Subcutaneous adipose tissue (tissue), 4 donors: ENCODE measurements around the gene AP4B1. TPM values are rescaled to one million over a fixed set of nuclear protein-coding genes. Genes with fewer than 3 reads are reported as not detected.

ENCODE experiments used
- CTCF ChIP-seq: fragments of 450-650 bp; IDR thresholded peaks from one replicate; pipeline ENCODE4 v1.5.1; 2016; ENCODE audit warnings: low read depth, mild to moderate bottlenecking, control low read depth, antibody characterized with exemption, moderate library complexity
- total RNA-seq, 4 donors: library from RNA; depleted of rRNA; stranded (reverse); fragments of >200 nt; gene quantifications; one replicate each; pipeline ENCODE4 v1.1.0, GENCODE V29; 2016

Gene AP4B1
- total RNA-seq, 4 donors from 2014 or later = 9.0 to 19.9 (median 13.1) TPM

GRCh38 chr1:113854234-113854633 lies 50.4 kb downstream of the AP4B1 start:
- no peak for TF ChIP-seq CTCF

GRCh38 chr1:113850127-113850796 lies 54.3 kb downstream of the AP4B1 start:
- no peak for TF ChIP-seq CTCF

- no peak for TF ChIP-seq CTCF
These were observed 55.5 kb downstream of the AP4B1 start for GRCh38 chr1:113849072-113849471.

- no peak for TF ChIP-seq CTCF
These were observed 58.1 kb downstream of the AP4B1 start for GRCh38 chr1:113846391-113847035.

Other genes starting within 250 kb of the AP4B1 start
- 10 to 100 TPM; 14.5 to 23.3 (median 18.3) TPM for gene PHTF1, start 145.3 kb downstream of the AP4B1 start, total RNA-seq
- gene RSBN1, start 92.3 kb downstream of the AP4B1 start, total RNA-seq = 10 to 100 TPM; 19.8 to 29.3 (median 21.4) TPM
- 10 to 100 TPM in 1 of 4 donors, 1 to 10 TPM in 2, under 1 TPM in 1; 0.57 to 17.5 (median 4.7) TPM for gene PTPN22, start 33.1 kb downstream of the AP4B1 start, total RNA-seq
- gene BCL2L15, start 17.2 kb downstream of the AP4B1 start, total RNA-seq = under 1 TPM; 0.16 to 0.38 (median 0.20) TPM
- gene DCLRE1B, start 527 bp upstream of the AP4B1 start, total RNA-seq = 1 to 10 TPM; 4.1 to 9.0 (median 4.2) TPM
- gene HIPK1, start 24.5 kb upstream of the AP4B1 start, total RNA-seq = 10 to 100 TPM; 51.0 to 74.5 (median 53.3) TPM
- 10 to 100 TPM; 39.5 to 99.5 (median 45.2) TPM for gene OLFML3, start 74.7 kb upstream of the AP4B1 start, total RNA-seq
- under 1 TPM in 1 of 4 donors, not detected in 3; 0.19 TPM for gene SYT6, start 249.1 kb upstream of the AP4B1 start, total RNA-seq